MM.1S (cell line): ENCODE data around the gene APOA5.

ENCODE experiments used
- DNase-seq: peaks from one replicate; pipeline ENCODE4 v3.0.0-alpha.2; 2015
- H2AFZ ChIP-seq: fragments of 300-600 bp; sonication (generic); 2 replicates; pipeline ENCODE4 v1.6.0; 2016; ENCODE audit warnings: antibody characterized with exemption, low read length
- H3F3A ChIP-seq: fragments of 300-600 bp; sonication (generic); 2 replicates; pipeline ENCODE4 v1.6.1; 2016; ENCODE audit warnings: mild to moderate bottlenecking, antibody characterized with exemption, low read length, moderate library complexity, mixed read lengths; ENCODE audit not compliant: insufficient read depth
- H3K27ac ChIP-seq: fragments of 300-600 bp; sonication (generic); 2 replicates; pipeline ENCODE4 v1.5.1; 2016; ENCODE audit warnings: mild to moderate bottlenecking, low read length
- H3K27me3 ChIP-seq: fragments of 300-600 bp; sonication (generic); replicated peaks from 2 replicates; pipeline ENCODE4 v1.6.0; 2016; ENCODE audit warnings: low read length; ENCODE audit not compliant: insufficient read depth
- H3K36me3 ChIP-seq: fragments of 300-600 bp; sonication (generic); replicated peaks from 2 replicates; pipeline ENCODE4 v1.6.1; 2016; ENCODE audit warnings: mild to moderate bottlenecking, low read length, mixed read lengths; ENCODE audit not compliant: insufficient read depth
- H3K4me1 ChIP-seq: fragments of 300-600 bp; sonication (generic); 2 replicates; pipeline ENCODE4 v1.6.1; 2016; ENCODE audit warnings: low read length, mixed read lengths
- H3K4me2 ChIP-seq: fragments of 300-600 bp; sonication (generic); 2 replicates; pipeline ENCODE4 v1.6.0; 2016; ENCODE audit warnings: low read depth, low read length
- H3K4me3 ChIP-seq: fragments of 300-600 bp; sonication (generic); 2 replicates; pipeline ENCODE4 v1.5.1; 2016; ENCODE audit warnings: low read length, mixed read lengths
- H3K79me2 ChIP-seq: fragments of 300-600 bp; sonication (generic); 2 replicates; pipeline ENCODE4 v1.6.1; 2016; ENCODE audit warnings: mixed run types, low read length, mixed read lengths
- H3K9ac ChIP-seq: fragments of 300-600 bp; sonication (generic); 2 replicates; pipeline ENCODE4 v1.6.1; 2016; ENCODE audit warnings: low read length, mixed read lengths
- H3K9me2 ChIP-seq: fragments of 300-600 bp; sonication (generic); replicated peaks from 2 replicates; pipeline ENCODE4 v1.6.1; 2016; ENCODE audit warnings: mild to moderate bottlenecking, low read length, mixed read lengths; ENCODE audit not compliant: insufficient read depth
- H3K9me3 ChIP-seq: fragments of 300-600 bp; sonication (generic); replicated peaks from 2 replicates; pipeline ENCODE4 v1.6.1; 2016; ENCODE audit warnings: mild to moderate bottlenecking, low read length, mixed read lengths; ENCODE audit not compliant: insufficient read depth
- H4K20me1 ChIP-seq: fragments of 300-600 bp; sonication (generic); 2 replicates; pipeline ENCODE4 v1.6.1; 2016; ENCODE audit warnings: mild to moderate bottlenecking, low read length, moderate library complexity, mixed read lengths; ENCODE audit not compliant: insufficient read depth
- CTCF ChIP-seq: fragments of 300-600 bp; sonication (generic); IDR thresholded peaks from 2 replicates; pipeline ENCODE4 v1.5.1; 2016; ENCODE audit warnings: antibody characterized with exemption, low read length, mixed read lengths
- EZH2 ChIP-seq: fragments of 300-600 bp; sonication (generic); optimal IDR thresholded peaks from 2 replicates; pipeline ENCODE3; 2017; ENCODE audit warnings: low read depth, mild to moderate bottlenecking, antibody characterized with exemption, low read length, mixed read lengths
- EZH2phosphoT487 ChIP-seq: fragments of 300-600 bp; sonication (generic); IDR thresholded peaks from 2 replicates; pipeline ENCODE4 v1.6.1; 2018; ENCODE audit warnings: antibody characterized with exemption, low read length

The APOA5 gene

GRCh38 chr11:116833816-116834534 lies 42.3 kb upstream of the APOA5 start:
- no peaks in the 10 kb centered on the region for H3K9me3 ChIP-seq
- no peaks in the 10 kb centered on the region for H3K36me3 ChIP-seq
- H3K4me3 ChIP-seq = no peak overlapping the region
- DNase-seq = no peak
- no peaks in the 10 kb centered on the region for H3K27me3 ChIP-seq
- H3K79me2 ChIP-seq = no peaks in the 10 kb centered on the region
- H2AFZ ChIP-seq = no peak overlapping the region
- H4K20me1 ChIP-seq = no peaks in the 10 kb centered on the region
- no peaks in the 10 kb centered on the region for H3K9me2 ChIP-seq
- H3F3A ChIP-seq = no peaks in the 10 kb centered on the region
- 0 out of 2 replicates have a peak, but pooled peaks cover 3% of the 10 kb centered on the region for H3K4me1 ChIP-seq
- H3K9ac ChIP-seq = no peak overlapping the region
- H3K4me2 ChIP-seq = no peak overlapping the region
- no peak for TF ChIP-seq CTCF
- H3K27ac ChIP-seq = no peak overlapping the region

- Histone ChIP-seq H3F3A (no peaks in the 10 kb centered on the region), H3K4me1 (0 out of 2 replicates have a peak, but pooled peaks cover 3% of the 10 kb centered on the region), H3K4me2 (no peak overlapping the region), H3K27me3 (no peaks in the 10 kb centered on the region), H3K79me2 (no peaks in the 10 kb centered on the region), H3K27ac (no peak overlapping the region), H2AFZ (no peak overlapping the region), H3K9me3 (no peaks in the 10 kb centered on the region), H3K4me3 (no peak overlapping the region), H4K20me1 (no peaks in the 10 kb centered on the region), H3K9ac (no peak overlapping the region), H3K36me3 (no peaks in the 10 kb centered on the region), H3K9me2 (no peaks in the 10 kb centered on the region)
- DNase-seq = no peak
- TF ChIP-seq EZH2 (no peak), EZH2phosphoT487 (no peak), CTCF (no peak)
These were observed 41.8 kb upstream of the APOA5 start for GRCh38 chr11:116833491-116833815.

GRCh38 chr11:116832350-116833290 lies 40.9 kb upstream of the APOA5 start:
- no peaks in the 10 kb centered on the region for H3K79me2 ChIP-seq
- no peaks in the 10 kb centered on the region for H4K20me1 ChIP-seq
- H3F3A ChIP-seq = no peaks in the 10 kb centered on the region
- H3K27ac ChIP-seq = no peak overlapping the region
- no peaks in the 10 kb centered on the region for H3K9me2 ChIP-seq
- TF ChIP-seq EZH2 (no peak), CTCF (no peak), EZH2phosphoT487 (no peak)
- H3K27me3 ChIP-seq = no peaks in the 10 kb centered on the region
- no peaks in the 10 kb centered on the region for H3K9me3 ChIP-seq
- DNase-seq = no peak
- H3K9ac ChIP-seq = no peak overlapping the region
- no peak overlapping the region for H3K4me3 ChIP-seq
- 0 out of 2 replicates have a peak, but pooled peaks cover 3% of the 10 kb centered on the region for H3K4me1 ChIP-seq
- H3K36me3 ChIP-seq = no peaks in the 10 kb centered on the region
- H3K4me2 ChIP-seq = no peak overlapping the region
- H2AFZ ChIP-seq = no peak overlapping the region
